ENCODE data around the gene UBASH3B.
"Not testable (repeated sequence)": the region's sequence is repeated elsewhere in the genome, so short reads cannot be mapped to it uniquely, and the experiment has no call there.

Gene UBASH3B

GRCh38 chr11:122852074-122852795, 196.7 kb downstream of the UBASH3B start:
- Histone ChIP-seq H3K4me1 (ENCODE audit: insufficient read depth, low read length) (peaks cover 23% of the 10 kb centered on the region), H3K9me3 (ENCODE audit: control insufficient read depth, insufficient read depth, low read length) (no peaks in the 10 kb centered on the region), H3K9ac (ENCODE audit: low read depth, low read length) (no peak overlapping the region), H3K36me3 (ENCODE audit: insufficient read depth, low read length) (no peaks in the 10 kb centered on the region)

GRCh38 chr11:122852796-122853160, 197.3 kb downstream of the UBASH3B start:
- Histone ChIP-seq H3K4me1 (ENCODE audit: insufficient read depth, low read length) (peaks cover 23% of the 10 kb centered on the region), H3K36me3 (ENCODE audit: insufficient read depth, low read length) (no peaks in the 10 kb centered on the region), H3K9ac (ENCODE audit: low read depth, low read length) (no peak overlapping the region), H3K9me3 (ENCODE audit: control insufficient read depth, insufficient read depth, low read length) (no peaks in the 10 kb centered on the region)

GRCh38 chr11:122853261-122853660, 197.7 kb downstream of the UBASH3B start:
- Histone ChIP-seq H3K9me3 (ENCODE audit: control insufficient read depth, insufficient read depth, low read length) (no peaks in the 10 kb centered on the region), H3K9ac (ENCODE audit: low read depth, low read length) (no peak overlapping the region), H3K36me3 (ENCODE audit: insufficient read depth, low read length) (no peaks in the 10 kb centered on the region), H3K4me1 (ENCODE audit: insufficient read depth, low read length) (peaks cover 23% of the 10 kb centered on the region)

DNA sequence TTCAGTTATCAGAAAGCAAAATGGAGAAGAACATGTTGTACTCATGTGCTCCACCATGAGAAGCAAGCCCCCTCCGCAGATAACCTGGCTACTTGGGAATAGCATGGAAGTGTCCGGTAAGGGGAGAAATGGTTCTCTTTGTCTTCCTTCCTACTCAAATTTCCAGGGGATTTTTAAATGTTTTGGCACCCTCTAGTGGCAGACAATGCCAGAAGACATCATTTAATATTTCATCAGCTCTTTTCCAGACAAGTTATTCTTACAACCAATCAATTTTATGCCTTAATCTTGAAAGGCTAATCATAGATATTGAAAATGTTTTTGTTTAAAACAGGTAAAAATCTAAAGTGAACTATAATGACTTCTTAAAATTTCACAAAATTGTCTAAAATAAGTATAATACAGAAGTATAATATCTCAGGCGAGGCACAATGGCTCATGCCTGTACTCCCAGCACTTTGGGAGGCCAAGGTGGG, 198.5 kb downstream of the UBASH3B start:
- Histone ChIP-seq H3K36me3 (ENCODE audit: insufficient read depth, low read length) (no peaks in the 10 kb centered on the region), H3K9ac (ENCODE audit: low read depth, low read length) (no peak overlapping the region), H3K9me3 (ENCODE audit: control insufficient read depth, insufficient read depth, low read length) (no peaks in the 10 kb centered on the region), H3K4me1 (ENCODE audit: insufficient read depth, low read length) (peaks cover 23% of the 10 kb centered on the region)

DNA sequence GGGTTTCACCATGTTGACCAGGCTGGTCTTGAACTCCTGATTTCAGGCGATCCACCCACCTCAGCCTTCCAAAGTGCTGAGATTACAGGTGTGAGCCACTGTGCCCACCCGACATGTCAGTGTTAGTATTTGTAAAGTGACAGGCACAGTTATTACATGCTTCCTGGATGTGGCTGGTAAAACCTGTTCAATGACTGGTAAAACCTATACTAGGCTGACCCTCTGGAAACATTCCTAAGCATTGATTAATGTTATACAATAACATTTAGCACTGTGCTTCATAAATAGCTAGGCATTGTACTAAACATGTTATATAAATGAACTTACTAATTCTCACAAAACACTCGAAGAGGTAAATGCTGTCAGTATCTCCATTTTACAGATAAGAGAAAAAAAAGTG, 206.1 kb downstream of the UBASH3B start:
- no peaks in the 10 kb centered on the region for H3K36me3 ChIP-seq (ENCODE audit: insufficient read depth, low read length)
- H3K9ac ChIP-seq (ENCODE audit: low read depth, low read length) = no peak overlapping the region
- no peaks in the 10 kb centered on the region for H3K4me1 ChIP-seq (ENCODE audit: insufficient read depth, low read length)
- no peaks in the 10 kb centered on the region for H3K9me3 ChIP-seq (ENCODE audit: control insufficient read depth, insufficient read depth, low read length)

GRCh38 chr11:122862091-122862490, 206.6 kb downstream of the UBASH3B start:
- no peak overlapping the region for H3K9ac ChIP-seq (ENCODE audit: low read depth, low read length)
- no peaks in the 10 kb centered on the region for H3K36me3 ChIP-seq (ENCODE audit: insufficient read depth, low read length)
- no peaks in the 10 kb centered on the region for H3K4me1 ChIP-seq (ENCODE audit: insufficient read depth, low read length)
- no peaks in the 10 kb centered on the region for H3K9me3 ChIP-seq (ENCODE audit: control insufficient read depth, insufficient read depth, low read length)

GRCh38 chr11:122863154-122863553, 207.6 kb downstream of the UBASH3B start:
- H3K36me3 ChIP-seq (ENCODE audit: insufficient read depth, low read length); H3K9me3 ChIP-seq (ENCODE audit: control insufficient read depth, insufficient read depth, low read length); H3K4me1 ChIP-seq (ENCODE audit: insufficient read depth, low read length); H3K9ac ChIP-seq (ENCODE audit: low read depth, low read length): not testable (repeated sequence)

- no peaks in the 10 kb centered on the region for H3K4me1 ChIP-seq (ENCODE audit: insufficient read depth, low read length)
- no peak overlapping the region for H3K9ac ChIP-seq (ENCODE audit: low read depth, low read length)
- H3K9me3 ChIP-seq (ENCODE audit: control insufficient read depth, insufficient read depth, low read length) = no peaks in the 10 kb centered on the region
- H3K36me3 ChIP-seq (ENCODE audit: insufficient read depth, low read length) = no peaks in the 10 kb centered on the region
Measured at GRCh38 chr11:122863704-122864326, 208.3 kb downstream of the UBASH3B start.
